GM12874 (cell line): ENCODE data around the gene SLC22A6.

ENCODE experiments used
- CTCF ChIP-seq: IDR thresholded peaks from 2 replicates; pipeline ENCODE4 v1.5.1; 2011; ENCODE audit warnings: low read depth, mild to moderate bottlenecking, control low read depth, low read length, moderate library complexity; ENCODE audit not compliant: insufficient read depth

The SLC22A6 gene

GRCh38 chr11:62934496-62934785 lies 50.3 kb downstream of the SLC22A6 start:
- no peak for TF ChIP-seq CTCF

GRCh38 chr11:62933750-62934495 lies 50.8 kb downstream of the SLC22A6 start:
- no peak for TF ChIP-seq CTCF

GRCh38 chr11:62933285-62933684 lies 51.5 kb downstream of the SLC22A6 start:
- TF ChIP-seq CTCF: no peak

GRCh38 chr11:62931499-62932278 lies 53.1 kb downstream of the SLC22A6 start:
- no peak for TF ChIP-seq CTCF

GRCh38 chr11:62930666-62931065 lies 54.1 kb downstream of the SLC22A6 start:
- no peak for TF ChIP-seq CTCF

DNA sequence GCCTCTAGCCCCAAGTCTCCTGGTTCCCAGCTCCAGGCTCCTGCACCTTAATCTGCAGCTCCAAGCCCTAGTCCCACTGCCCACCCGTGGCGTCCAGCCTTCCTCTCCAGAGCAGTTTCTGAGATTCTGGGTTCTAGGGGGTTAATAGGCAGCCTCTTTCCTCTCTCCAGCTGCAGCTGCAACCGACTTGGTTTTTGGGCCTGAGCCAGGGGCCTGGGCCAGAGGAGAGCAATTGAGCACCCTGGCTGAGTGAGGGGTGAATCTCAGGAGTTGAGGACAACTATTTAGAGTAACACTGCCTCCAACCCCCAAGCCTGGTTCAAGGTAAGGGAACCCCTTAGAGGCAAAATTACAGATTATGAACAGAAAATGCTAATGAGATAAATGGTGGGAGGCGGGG lies 54.6 kb downstream of the SLC22A6 start:
- TF ChIP-seq CTCF: no peak

DNA sequence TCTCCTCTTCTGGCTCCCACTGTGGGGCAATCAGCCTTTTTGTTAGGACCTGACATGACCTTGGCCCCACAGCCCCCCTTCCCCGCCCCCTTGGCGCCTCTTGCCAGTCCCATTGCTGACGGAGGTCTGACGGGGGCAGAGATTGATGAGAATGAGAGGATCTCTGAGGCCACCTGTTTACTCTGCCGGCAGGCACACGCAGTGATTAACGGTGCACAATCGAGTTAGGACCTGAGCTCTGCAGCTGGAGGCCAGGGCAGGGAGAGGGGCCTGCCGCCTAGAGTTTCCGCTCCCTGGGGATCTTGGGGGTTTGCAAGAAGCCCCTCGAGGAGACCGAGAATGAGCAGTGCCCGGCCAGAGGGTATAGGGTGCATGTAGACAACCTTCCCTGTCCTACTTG lies 56.8 kb downstream of the SLC22A6 start:
- TF ChIP-seq CTCF: no peak
